GM23338 (cell line): ENCODE measurements around the gene LARGE1. TPM values are rescaled to one million over a fixed set of nuclear protein-coding genes. Genes with fewer than 3 reads are reported as not detected.

Experiments
- ATAC-seq: fragments of 200-7000 bp; cut with Tn5 transposase; 3 replicates; pipeline ENCODE4 v1.9.1; 2020
- DNase-seq: peaks from one replicate; pipeline ENCODE4 v3.0.0-alpha.2; 2015; ENCODE audit warnings: low spot score
- H2AFZ ChIP-seq: fragments of 200-600 bp; sonication (generic); 2 replicates; pipeline ENCODE4 v1.8.0; 2016; ENCODE audit warnings: antibody characterized with exemption, mild to moderate bottlenecking, moderate library complexity
- H3F3A ChIP-seq: fragments of 200-600 bp; sonication (generic); replicated peaks from 2 replicates; pipeline ENCODE4 v1.8.0; 2017; ENCODE audit warnings: antibody characterized with exemption, mixed run types, low read depth
- H3K27ac ChIP-seq: fragments of 200-600 bp; sonication (generic); 2 replicates; pipeline ENCODE4 v1.6.1; 2016; ENCODE audit warnings: low read depth
- H3K27me3 ChIP-seq: fragments of 200-600 bp; sonication (generic); 2 replicates; pipeline ENCODE4 v1.8.0; 2016; ENCODE audit warnings: mild to moderate bottlenecking, mixed run types, moderate library complexity; ENCODE audit not compliant: insufficient read depth
- H3K36me3 ChIP-seq: fragments of 200-600 bp; sonication (generic); 2 replicates; pipeline ENCODE4 v1.8.0; 2016; ENCODE audit warnings: mild to moderate bottlenecking; ENCODE audit not compliant: insufficient read depth
- H3K4me1 ChIP-seq: fragments of 200-600 bp; sonication (generic); 2 replicates; pipeline ENCODE4 v1.8.0; 2016; ENCODE audit warnings: mild to moderate bottlenecking, moderate library complexity; ENCODE audit not compliant: insufficient read depth
- H3K4me2 ChIP-seq: fragments of 200-600 bp; sonication (generic); 2 replicates; pipeline ENCODE4 v1.7.1; 2017; ENCODE audit warnings: mixed run types
- H3K4me3 ChIP-seq: fragments of 200-600 bp; sonication (generic); 2 replicates; pipeline ENCODE4 v1.6.1; 2016; ENCODE audit warnings: mixed run types
- H3K79me2 ChIP-seq: fragments of 200-600 bp; sonication (generic); replicated peaks from 2 replicates; pipeline ENCODE4 v1.8.0; 2017; ENCODE audit warnings: mild to moderate bottlenecking; ENCODE audit not compliant: insufficient read depth
- H3K9me2 ChIP-seq: fragments of 200-600 bp; sonication (generic); 2 replicates; pipeline ENCODE4 v1.8.0; 2017; ENCODE audit not compliant: insufficient read depth
- H4K20me1 ChIP-seq: fragments of 200-600 bp; sonication (generic); replicated peaks from 2 replicates; pipeline ENCODE4 v1.8.0; 2017; ENCODE audit warnings: mild to moderate bottlenecking; ENCODE audit not compliant: insufficient read depth
- H3K27ac Mint-ChIP-seq: 2 replicates; pipeline ENCODE4 v1.8.0; 2020; ENCODE audit warnings: inconsistent platforms, mild to moderate bottlenecking, moderate library complexity, mixed read lengths
- H3K27me3 Mint-ChIP-seq: 3 replicates; pipeline ENCODE4 v1.8.0; 2022; ENCODE audit warnings: low read depth, mild to moderate bottlenecking, moderate library complexity, mixed read lengths, inconsistent platforms; ENCODE audit not compliant: insufficient read depth, poor library complexity
- H3K36me3 Mint-ChIP-seq: 3 replicates; pipeline ENCODE4 v1.8.0; 2021; ENCODE audit warnings: low read depth, mild to moderate bottlenecking, inconsistent platforms, moderate library complexity, mixed read lengths
- H3K4me1 Mint-ChIP-seq: 3 replicates; pipeline ENCODE4 v1.8.0; 2020; ENCODE audit warnings: mild to moderate bottlenecking, inconsistent platforms, mixed read lengths
- H3K4me3 Mint-ChIP-seq: 3 replicates; pipeline ENCODE4 v1.8.0; 2021; ENCODE audit warnings: moderate library complexity, mild to moderate bottlenecking, inconsistent platforms, mixed read lengths
- H3K9me3 Mint-ChIP-seq: 3 replicates; pipeline ENCODE4 v1.8.0; 2020; ENCODE audit warnings: moderate library complexity, mild to moderate bottlenecking, inconsistent platforms, mixed read lengths
- CREB1 ChIP-seq: fragments of 250-450 bp; sonication (Bioruptor Pico); IDR thresholded peaks from 2 replicates; pipeline ENCODE4 v1.5.0; 2020; ENCODE audit warnings: low read depth, mild to moderate bottlenecking, moderate library complexity
- CTCF ChIP-seq, 2 experiments: fragments of 200-600 bp in 1 of 2; sonication (generic) in 1 of 2; conservative IDR thresholded peaks; 2 replicates each; pipeline versions ENCODE4 v1.5.1 to v1.6.1; 2016 to 2017; ENCODE audit warnings: antibody characterized with exemption in 2 of 2, low read depth in 2 of 2, mild to moderate bottlenecking in 2 of 2, moderate library complexity in 1 of 2
- ETS1 ChIP-seq: IDR thresholded peaks from 2 replicates; pipeline ENCODE4 v1.6.1; 2016; ENCODE audit warnings: antibody characterized with exemption
- EZH2 ChIP-seq: fragments of 200-600 bp; sonication (generic); IDR thresholded peaks from one replicate; pipeline ENCODE4 v1.8.0; 2017; ENCODE audit warnings: antibody characterized with exemption, mild to moderate bottlenecking, low read depth; ENCODE audit not compliant: unreplicated experiment
- EZH2phosphoT487 ChIP-seq: fragments of 200-600 bp; sonication (generic); IDR thresholded peaks from one replicate; pipeline ENCODE4 v1.8.1; 2018; ENCODE audit warnings: antibody characterized with exemption; ENCODE audit not compliant: unreplicated experiment
- JUNB ChIP-seq: IDR thresholded peaks from one replicate; pipeline ENCODE4 v1.6.1; 2016; ENCODE audit warnings: antibody characterized with exemption; ENCODE audit not compliant: unreplicated experiment
- NANOG ChIP-seq: IDR thresholded peaks from 2 replicates; pipeline ENCODE4 v1.6.1; 2016; ENCODE audit warnings: antibody characterized with exemption, borderline replicate concordance
- POLR2AphosphoS5 ChIP-seq: IDR thresholded peaks from 2 replicates; pipeline ENCODE4 v1.6.1; 2016; ENCODE audit warnings: antibody characterized with exemption, low read depth
- REST ChIP-seq: IDR thresholded peaks from one replicate; pipeline ENCODE4 v1.6.1; 2018; ENCODE audit warnings: antibody characterized with exemption; ENCODE audit not compliant: unreplicated experiment
- STAT1 ChIP-seq: IDR thresholded peaks from one replicate; pipeline ENCODE4 v1.6.1; 2016; ENCODE audit warnings: antibody characterized with exemption; ENCODE audit not compliant: unreplicated experiment
- ZNF114 ChIP-seq: fragments of 250-450 bp; sonication (Bioruptor Pico); IDR thresholded peaks from 2 replicates; pipeline ENCODE4 v1.5.0; 2020; ENCODE audit warnings: mild to moderate bottlenecking, moderate library complexity
- ZNF331 ChIP-seq: fragments of 250-450 bp; sonication (Bioruptor Pico); IDR thresholded peaks from 2 replicates; pipeline ENCODE4 v1.5.0; 2020; ENCODE audit warnings: low read depth, mild to moderate bottlenecking, moderate library complexity
- ZNF462 ChIP-seq: fragments of 250-450 bp; sonication (Bioruptor Pico); IDR thresholded peaks from 2 replicates; pipeline ENCODE4 v1.5.0; 2020; ENCODE audit warnings: mild to moderate bottlenecking, moderate library complexity
- long read RNA-seq: library from polyadenylated mRNA; unstranded; transcript quantifications from one replicate; pipeline ENCODE4 v2.0.0, GENCODE V29; 2020; ENCODE audit not compliant: unreplicated experiment
- polyA plus RNA-seq: library from polyadenylated mRNA; unstranded; fragments of >200 nt; fragmentation: Nextera tagmentation; extraction: Ambion mirVana; gene quantifications from 2 replicates; pipeline ENCODE4 v1.2.1, GENCODE V29; 2016
- total RNA-seq: library from RNA; depleted of rRNA; stranded (reverse); fragments of >200 nt; shearing (Covaris generic); gene quantifications from 2 replicates; pipeline ENCODE4 v1.2.3, GENCODE V29; 2014; rRNA removed

LARGE1 gene
- total RNA-seq (62.4 and 75.6 TPM in 2 replicates), polyA plus RNA-seq (12.8 and 13.5 TPM in 2 replicates)
- long read RNA-seq, full-length matches to known transcripts: 1 of 11 reads
- long read RNA-seq, partial matches to known transcripts: 7 of 11 reads
- long read RNA-seq, other reads (novel, unspliced or antisense): 3 of 11 reads

- Histone ChIP-seq H3K4me1 (peaks cover 43% of the 10 kb centered on the region), H3K27ac (no peak within 1 kb of the TSS; the same call in 1 of the 2 replicates), H3K4me2 (peak within 1 kb of the TSS; percentile 99), H4K20me1 (peaks cover 37% of the 10 kb centered on the region), H2AFZ (peak within 1 kb of the TSS; percentile 86), H3K27me3 (peaks cover 11% of the 10 kb centered on the region), H3K9me2 (no peaks in the 10 kb centered on the region), H3F3A (no peaks in the 10 kb centered on the region), H3K79me2 (peaks cover 49% of the 10 kb centered on the region), H3K4me3 (peak within 1 kb of the TSS; percentile 92), H3K36me3 (no peaks in the 10 kb centered on the region)
- H3K4me3 Mint-ChIP-seq: peak within 1 kb of the TSS; percentile 99
- H3K9me3 Mint-ChIP-seq: peaks cover 4% of the 10 kb centered on the region; the same call in 1 of the 3 replicates
- ATAC-seq (peak; percentile 6), DNase-seq (peak; percentile 54)
- no peak for TF ChIP-seq EZH2phosphoT487
- no peak for TF ChIP-seq REST
- no peak for TF ChIP-seq ETS1
- TF ChIP-seq CREB1 (CRISPR knock-in tag): no peak
- TF ChIP-seq POLR2AphosphoS5: no peak
- no peak for TF ChIP-seq EZH2
- TF ChIP-seq ZNF114: no peak
- no peak for TF ChIP-seq ZNF462 (CRISPR knock-in tag)
- TF ChIP-seq STAT1: no peak
- no peak for TF ChIP-seq NANOG
- TF ChIP-seq JUNB: no peak
- no peak for TF ChIP-seq ZNF331 (CRISPR knock-in tag)
- TF ChIP-seq CTCF (conservative IDR thresholded peaks at IDR 0.05; ENCODE audit: low read depth in 2 of 2): no peak
- H3K27me3 Mint-ChIP-seq: peaks cover 24% of the 10 kb centered on the region
- H3K4me1 Mint-ChIP-seq: peaks cover 56% of the 10 kb centered on the region
- H3K36me3 Mint-ChIP-seq: peaks cover 25% of the 10 kb centered on the region
- no peak within 1 kb of the TSS for H3K27ac Mint-ChIP-seq
Observed at GRCh38 chr22:33920197-33920540, at the start of gene LARGE1. Gene LARGE1 (minus strand): TSS chr22:33920476.
